Superior temporal gyrus (tissue), 1 donor: ENCODE measurements around the gene TMEM239.
"Not testable (repeated sequence)": the region's sequence is repeated elsewhere in the genome, so short reads cannot be mapped to it uniquely, and the experiment has no call there.

ENCODE experiments used
- DNase-seq: peaks from one replicate; pipeline ENCODE4 v3.0.0-alpha.2; 2016; ENCODE audit errors: extremely low spot score

TMEM239 gene

DNA sequence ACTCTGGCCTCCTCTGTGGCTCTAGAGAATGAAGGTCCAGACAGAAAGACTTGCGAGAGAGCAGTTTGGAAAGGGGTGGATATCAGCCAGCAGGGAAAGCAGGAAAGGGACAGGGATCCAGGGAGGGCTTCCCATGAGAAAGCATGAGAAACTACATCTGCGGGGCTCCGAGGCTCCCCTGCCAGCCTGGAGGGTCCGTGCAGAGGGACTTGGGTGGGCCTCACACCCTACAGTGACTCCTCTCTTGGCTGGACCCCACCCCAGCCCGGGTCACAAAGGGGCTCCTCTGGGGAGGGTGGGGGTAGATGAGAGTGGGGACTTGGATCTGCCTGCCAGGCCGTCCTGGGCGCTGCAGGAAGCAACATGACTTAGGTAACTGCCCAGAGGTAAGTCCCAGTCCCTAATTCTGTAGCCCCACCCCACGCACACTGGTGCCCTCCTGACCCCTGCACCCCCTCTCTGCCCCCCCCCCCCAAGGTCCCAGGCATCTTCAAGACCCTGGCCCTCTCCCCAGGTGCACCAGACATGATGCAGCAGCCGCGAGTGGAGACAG lies at the start of gene TMEM239:
Gene TMEM239 (plus strand): TSS at position 335 of the 553 bp plus-strand sequence. CDS start 191 bp downstream, at position 526.
- no peak for DNase-seq

DNA sequence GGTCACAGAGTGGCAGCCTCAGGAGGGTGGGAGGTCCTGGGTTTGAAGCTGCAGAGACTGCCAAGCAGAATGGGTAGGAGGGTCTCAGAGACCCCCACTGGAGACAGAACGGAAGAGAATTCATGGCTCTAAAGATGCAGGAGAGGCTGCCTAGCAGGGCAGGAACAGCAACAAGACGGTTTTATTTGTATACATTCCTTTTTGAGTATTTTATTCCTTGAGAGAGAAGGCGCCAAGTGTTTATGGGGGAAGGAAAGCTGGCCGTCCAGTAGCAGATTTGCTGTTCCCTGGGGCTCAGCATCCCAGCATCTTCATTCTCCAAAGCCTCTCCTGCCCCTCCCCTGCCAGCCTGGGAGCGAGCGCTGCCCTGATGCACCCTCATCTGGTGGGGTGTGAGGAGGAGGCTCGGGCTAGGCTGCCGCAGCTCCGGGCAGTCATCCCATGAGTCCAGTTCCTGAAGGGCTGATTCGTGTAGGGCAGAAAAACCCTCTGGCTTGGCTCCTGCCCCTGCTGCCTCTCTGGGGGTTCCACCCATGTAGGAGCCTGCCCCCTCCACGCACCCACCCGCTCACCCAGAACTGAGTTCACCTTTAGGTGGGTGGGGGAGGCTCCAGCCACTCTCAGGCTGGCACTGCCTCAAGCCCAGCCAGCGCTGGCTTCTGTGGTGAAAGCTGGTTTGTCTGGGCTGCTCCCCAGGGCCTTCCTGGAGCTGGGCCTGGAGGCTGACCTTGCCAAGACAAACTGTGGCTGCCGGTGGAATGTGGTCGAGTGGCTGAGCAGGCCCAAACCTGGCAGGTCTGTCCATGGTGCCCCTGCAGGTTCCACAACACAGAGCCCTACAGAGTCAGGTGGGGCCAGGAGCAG lies 48.2 kb upstream of the TMEM239 start:
- no peak for DNase-seq

- no peak for DNase-seq
Observed at GRCh38 chr20:2768632-2769015, 47.5 kb upstream of the TMEM239 start.

GRCh38 chr20:2770091-2770490 lies 46.1 kb upstream of the TMEM239 start:
- not testable (repeated sequence) for DNase-seq

- no peak for DNase-seq
Observed at GRCh38 chr20:2771631-2772080, 44.5 kb upstream of the TMEM239 start.

DNA sequence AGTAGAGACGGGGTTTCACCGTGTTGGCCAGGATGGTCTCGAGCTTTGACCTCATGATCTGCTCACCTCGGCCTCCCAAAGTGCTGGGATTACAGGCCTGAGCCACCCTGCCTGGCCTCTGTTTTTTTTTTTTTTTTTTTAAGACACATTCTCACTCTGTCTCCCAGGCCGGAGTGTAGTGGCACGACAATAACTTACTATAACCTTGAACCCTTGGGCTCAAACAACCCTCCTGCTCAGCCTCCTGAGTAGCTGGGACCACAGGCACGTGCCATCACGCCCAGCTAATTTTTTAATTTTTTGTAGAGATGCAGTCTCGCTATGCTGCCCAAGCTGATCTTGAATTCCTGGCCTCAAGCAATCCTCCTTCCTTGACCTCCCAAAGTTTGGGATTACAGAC lies 42.4 kb upstream of the TMEM239 start:
- no peak for DNase-seq

- no peak for DNase-seq
Observed at GRCh38 chr20:2775139-2775538, 41.0 kb upstream of the TMEM239 start.

- no peak for DNase-seq
Observed at GRCh38 chr20:2778602-2779321, 37.4 kb upstream of the TMEM239 start.

- DNase-seq, result no peak
Observed at GRCh38 chr20:2780948-2781347, 35.2 kb upstream of the TMEM239 start.

DNA sequence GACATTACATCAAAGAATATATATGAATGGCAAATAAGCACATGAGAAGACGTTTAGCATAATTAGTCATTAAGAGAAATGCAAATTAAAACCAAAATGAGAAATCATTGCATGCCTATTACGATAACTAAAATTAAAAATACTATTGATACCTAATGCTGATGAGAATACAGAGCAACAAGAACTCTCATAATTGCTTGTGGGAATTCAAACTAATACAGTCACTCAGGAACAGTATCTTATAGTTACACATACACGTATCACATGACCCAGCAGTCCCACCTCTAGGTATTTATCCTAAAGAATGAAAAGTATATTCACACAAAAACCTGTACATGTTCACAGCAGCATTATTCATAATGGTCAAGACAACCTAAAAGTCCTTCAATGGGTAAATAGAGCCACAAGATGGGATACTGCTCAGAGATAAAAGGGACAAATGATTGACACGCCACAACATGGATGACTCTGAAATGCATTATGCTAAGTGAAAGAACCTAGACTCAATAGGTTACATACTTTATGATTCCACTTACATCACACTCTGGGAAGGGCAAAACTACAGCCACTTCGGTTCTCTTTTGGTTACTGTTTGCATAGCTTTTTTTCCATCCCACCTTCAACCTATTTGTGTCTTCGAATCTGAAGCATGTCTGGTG lies 32.1 kb upstream of the TMEM239 start:
- DNase-seq, result no peak

DNA sequence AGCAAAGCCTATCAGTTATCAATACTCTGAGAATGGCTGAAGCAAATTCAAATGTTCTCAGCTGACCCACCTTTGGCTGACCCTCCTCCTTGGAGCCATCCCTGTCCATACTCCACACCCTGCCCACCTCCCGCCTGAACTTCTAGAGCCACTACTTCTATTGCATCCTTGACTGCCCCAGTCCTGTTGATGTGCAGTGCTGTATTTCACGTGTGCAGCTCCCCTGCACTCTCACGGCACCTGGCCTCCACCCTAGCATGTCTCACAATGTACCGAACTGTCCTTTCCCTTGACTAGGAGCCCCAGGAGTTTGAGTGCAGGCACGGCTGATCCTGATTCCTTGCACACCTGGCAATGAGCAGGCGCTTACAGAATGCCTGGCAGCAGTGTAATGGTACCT lies 22.7 kb upstream of the TMEM239 start:
- no peak for DNase-seq

DNA sequence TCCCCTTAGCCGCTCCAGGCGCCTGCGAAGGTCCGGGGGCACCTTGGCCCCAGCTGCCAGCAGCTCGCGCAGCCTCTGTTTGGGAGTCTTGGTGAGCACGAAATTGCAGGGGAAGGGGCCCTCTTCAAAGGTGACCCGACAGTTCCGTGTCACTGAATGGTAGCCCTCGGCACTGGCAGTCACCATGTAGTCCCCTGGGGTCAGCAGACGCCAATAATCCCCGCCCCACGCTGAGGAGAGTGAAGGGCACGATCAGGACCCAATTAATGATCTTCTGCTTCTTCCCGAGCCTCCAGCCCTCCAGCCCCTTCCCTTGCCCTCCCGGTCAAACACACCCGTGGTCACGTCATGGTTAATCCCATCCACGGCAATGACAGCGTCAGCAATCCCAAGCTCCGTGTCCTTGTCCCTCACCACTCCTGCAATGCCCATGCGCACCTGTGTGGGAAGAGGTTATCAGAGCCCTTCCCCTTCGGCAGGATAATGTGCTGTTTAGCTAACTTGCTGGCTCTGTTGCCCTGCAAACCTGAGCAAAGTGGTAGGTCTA lies 21.9 kb upstream of the TMEM239 start:
- no peak for DNase-seq

DNA sequence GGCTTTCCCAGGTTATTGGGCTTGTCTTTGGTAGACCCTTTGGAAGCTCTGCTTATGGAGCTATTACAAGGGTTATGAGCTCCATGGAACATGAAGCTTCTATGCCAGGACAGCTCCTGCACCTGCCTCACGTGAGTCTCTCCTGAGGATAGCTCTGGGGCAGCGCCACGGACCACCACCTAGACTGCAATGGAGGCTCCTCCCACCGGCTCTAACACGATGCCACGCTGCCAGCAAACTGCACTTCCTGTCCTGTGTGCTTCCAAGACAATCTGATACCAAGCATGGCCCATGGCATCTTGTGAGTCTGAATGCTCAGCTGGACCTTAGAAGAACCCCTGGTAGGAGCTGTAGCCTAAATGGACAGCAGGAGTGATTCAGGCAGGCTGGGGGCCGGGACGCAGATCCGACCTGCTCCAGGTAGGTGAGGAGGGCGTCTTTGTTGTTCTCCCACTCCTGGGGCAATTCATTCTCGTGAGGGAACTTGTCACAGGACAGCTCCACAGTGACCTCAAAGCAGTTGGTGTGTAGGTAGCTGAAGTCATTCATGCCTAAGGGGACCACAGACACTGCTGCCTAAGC lies 21.2 kb upstream of the TMEM239 start:
- DNase-seq, result no peak

GRCh38 chr20:2795451-2795850 lies 20.7 kb upstream of the TMEM239 start:
- DNase-seq, result no peak

- no peak for DNase-seq
Observed at GRCh38 chr20:2796011-2796660, 20.0 kb upstream of the TMEM239 start.

- DNase-seq, result no peak
Observed at GRCh38 chr20:2797136-2797983, 18.8 kb upstream of the TMEM239 start.

GRCh38 chr20:2798095-2798805 lies 17.9 kb upstream of the TMEM239 start:
- no peak for DNase-seq

- no peak for DNase-seq
Observed at GRCh38 chr20:2798814-2799213, 17.4 kb upstream of the TMEM239 start.

GRCh38 chr20:2799271-2799670 lies 16.9 kb upstream of the TMEM239 start:
- DNase-seq, result no peak
